GM23338 (cell line): Measurements from ENCODE around the gene NFS1. TPM values are rescaled to one million over a fixed set of nuclear protein-coding genes. Genes with fewer than 3 reads are reported as not detected.

ENCODE experiments used
- ATAC-seq: fragments of 200-7000 bp; cut with Tn5 transposase; 3 replicates; pipeline ENCODE4 v1.9.1; 2020
- DNase-seq: peaks from one replicate; pipeline ENCODE4 v3.0.0-alpha.2; 2015; ENCODE audit warnings: low spot score
- H2AFZ ChIP-seq: fragments of 200-600 bp; sonication (generic); 2 replicates; pipeline ENCODE4 v1.8.0; 2016; ENCODE audit warnings: antibody characterized with exemption, mild to moderate bottlenecking, moderate library complexity
- H3F3A ChIP-seq: fragments of 200-600 bp; sonication (generic); replicated peaks from 2 replicates; pipeline ENCODE4 v1.8.0; 2017; ENCODE audit warnings: antibody characterized with exemption, mixed run types, low read depth
- H3K27ac ChIP-seq: fragments of 200-600 bp; sonication (generic); 2 replicates; pipeline ENCODE4 v1.6.1; 2016; ENCODE audit warnings: low read depth
- H3K27me3 ChIP-seq: fragments of 200-600 bp; sonication (generic); 2 replicates; pipeline ENCODE4 v1.8.0; 2016; ENCODE audit warnings: mild to moderate bottlenecking, mixed run types, moderate library complexity; ENCODE audit not compliant: insufficient read depth
- H3K36me3 ChIP-seq: fragments of 200-600 bp; sonication (generic); 2 replicates; pipeline ENCODE4 v1.8.0; 2016; ENCODE audit warnings: mild to moderate bottlenecking; ENCODE audit not compliant: insufficient read depth
- H3K4me1 ChIP-seq: fragments of 200-600 bp; sonication (generic); 2 replicates; pipeline ENCODE4 v1.8.0; 2016; ENCODE audit warnings: mild to moderate bottlenecking, moderate library complexity; ENCODE audit not compliant: insufficient read depth
- H3K4me2 ChIP-seq: fragments of 200-600 bp; sonication (generic); 2 replicates; pipeline ENCODE4 v1.7.1; 2017; ENCODE audit warnings: mixed run types
- H3K4me3 ChIP-seq: fragments of 200-600 bp; sonication (generic); 2 replicates; pipeline ENCODE4 v1.6.1; 2016; ENCODE audit warnings: mixed run types
- H3K79me2 ChIP-seq: fragments of 200-600 bp; sonication (generic); replicated peaks from 2 replicates; pipeline ENCODE4 v1.8.0; 2017; ENCODE audit warnings: mild to moderate bottlenecking; ENCODE audit not compliant: insufficient read depth
- H3K9me2 ChIP-seq: fragments of 200-600 bp; sonication (generic); 2 replicates; pipeline ENCODE4 v1.8.0; 2017; ENCODE audit not compliant: insufficient read depth
- H4K20me1 ChIP-seq: fragments of 200-600 bp; sonication (generic); replicated peaks from 2 replicates; pipeline ENCODE4 v1.8.0; 2017; ENCODE audit warnings: mild to moderate bottlenecking; ENCODE audit not compliant: insufficient read depth
- H3K27ac Mint-ChIP-seq: 2 replicates; pipeline ENCODE4 v1.8.0; 2020; ENCODE audit warnings: inconsistent platforms, mild to moderate bottlenecking, moderate library complexity, mixed read lengths
- H3K27me3 Mint-ChIP-seq: 3 replicates; pipeline ENCODE4 v1.8.0; 2022; ENCODE audit warnings: low read depth, mild to moderate bottlenecking, moderate library complexity, mixed read lengths, inconsistent platforms; ENCODE audit not compliant: insufficient read depth, poor library complexity
- H3K36me3 Mint-ChIP-seq: 3 replicates; pipeline ENCODE4 v1.8.0; 2021; ENCODE audit warnings: low read depth, mild to moderate bottlenecking, inconsistent platforms, moderate library complexity, mixed read lengths
- H3K4me1 Mint-ChIP-seq: 3 replicates; pipeline ENCODE4 v1.8.0; 2020; ENCODE audit warnings: mild to moderate bottlenecking, inconsistent platforms, mixed read lengths
- H3K4me3 Mint-ChIP-seq: 3 replicates; pipeline ENCODE4 v1.8.0; 2021; ENCODE audit warnings: moderate library complexity, mild to moderate bottlenecking, inconsistent platforms, mixed read lengths
- H3K9me3 Mint-ChIP-seq: 3 replicates; pipeline ENCODE4 v1.8.0; 2020; ENCODE audit warnings: moderate library complexity, mild to moderate bottlenecking, inconsistent platforms, mixed read lengths
- CREB1 ChIP-seq: fragments of 250-450 bp; sonication (Bioruptor Pico); IDR thresholded peaks from 2 replicates; pipeline ENCODE4 v1.5.0; 2020; ENCODE audit warnings: low read depth, mild to moderate bottlenecking, moderate library complexity
- EZH2 ChIP-seq: fragments of 200-600 bp; sonication (generic); IDR thresholded peaks from one replicate; pipeline ENCODE4 v1.8.0; 2017; ENCODE audit warnings: antibody characterized with exemption, mild to moderate bottlenecking, low read depth; ENCODE audit not compliant: unreplicated experiment
- EZH2phosphoT487 ChIP-seq: fragments of 200-600 bp; sonication (generic); IDR thresholded peaks from one replicate; pipeline ENCODE4 v1.8.1; 2018; ENCODE audit warnings: antibody characterized with exemption; ENCODE audit not compliant: unreplicated experiment
- JUNB ChIP-seq: IDR thresholded peaks from one replicate; pipeline ENCODE4 v1.6.1; 2016; ENCODE audit warnings: antibody characterized with exemption; ENCODE audit not compliant: unreplicated experiment
- NANOG ChIP-seq: IDR thresholded peaks from 2 replicates; pipeline ENCODE4 v1.6.1; 2016; ENCODE audit warnings: antibody characterized with exemption, borderline replicate concordance
- POLR2AphosphoS5 ChIP-seq: IDR thresholded peaks from 2 replicates; pipeline ENCODE4 v1.6.1; 2016; ENCODE audit warnings: antibody characterized with exemption, low read depth
- STAT1 ChIP-seq: IDR thresholded peaks from one replicate; pipeline ENCODE4 v1.6.1; 2016; ENCODE audit warnings: antibody characterized with exemption; ENCODE audit not compliant: unreplicated experiment
- ZNF114 ChIP-seq: fragments of 250-450 bp; sonication (Bioruptor Pico); IDR thresholded peaks from 2 replicates; pipeline ENCODE4 v1.5.0; 2020; ENCODE audit warnings: mild to moderate bottlenecking, moderate library complexity
- ZNF331 ChIP-seq: fragments of 250-450 bp; sonication (Bioruptor Pico); IDR thresholded peaks from 2 replicates; pipeline ENCODE4 v1.5.0; 2020; ENCODE audit warnings: low read depth, mild to moderate bottlenecking, moderate library complexity
- polyA plus RNA-seq: library from polyadenylated mRNA; unstranded; fragments of >200 nt; fragmentation: Nextera tagmentation; extraction: Ambion mirVana; gene quantifications from 2 replicates; pipeline ENCODE4 v1.2.1, GENCODE V29; 2016
- total RNA-seq: library from RNA; depleted of rRNA; stranded (reverse); fragments of >200 nt; shearing (Covaris generic); gene quantifications from 2 replicates; pipeline ENCODE4 v1.2.3, GENCODE V29; 2014
- TF ChIP-seq, protein P1 (sequence below): fragments of 250-450 bp; sonication (Bioruptor Pico); IDR thresholded peaks from 2 replicates; pipeline ENCODE4 v1.5.0; 2020; ENCODE audit warnings: mild to moderate bottlenecking, moderate library complexity
- TF ChIP-seq, protein P2 (sequence below), 2 experiments: fragments of 200-600 bp in 1 of 2; sonication (generic) in 1 of 2; conservative IDR thresholded peaks; 2 replicates each; pipeline versions ENCODE4 v1.5.1 to v1.6.1; 2016 to 2017; ENCODE audit warnings: antibody characterized with exemption in 2 of 2, low read depth in 2 of 2, mild to moderate bottlenecking in 2 of 2, moderate library complexity in 1 of 2
- TF ChIP-seq, protein P3 (sequence below): IDR thresholded peaks from 2 replicates; pipeline ENCODE4 v1.6.1; 2016; ENCODE audit warnings: antibody characterized with exemption
- TF ChIP-seq, protein P4 (sequence below): IDR thresholded peaks from one replicate; pipeline ENCODE4 v1.6.1; 2018; ENCODE audit warnings: antibody characterized with exemption; ENCODE audit not compliant: unreplicated experiment

Gene NFS1
- total and polyA plus RNA-seq, 2 experiments from 2014 or later: 22.8 to 35.7 TPM

DNA sequence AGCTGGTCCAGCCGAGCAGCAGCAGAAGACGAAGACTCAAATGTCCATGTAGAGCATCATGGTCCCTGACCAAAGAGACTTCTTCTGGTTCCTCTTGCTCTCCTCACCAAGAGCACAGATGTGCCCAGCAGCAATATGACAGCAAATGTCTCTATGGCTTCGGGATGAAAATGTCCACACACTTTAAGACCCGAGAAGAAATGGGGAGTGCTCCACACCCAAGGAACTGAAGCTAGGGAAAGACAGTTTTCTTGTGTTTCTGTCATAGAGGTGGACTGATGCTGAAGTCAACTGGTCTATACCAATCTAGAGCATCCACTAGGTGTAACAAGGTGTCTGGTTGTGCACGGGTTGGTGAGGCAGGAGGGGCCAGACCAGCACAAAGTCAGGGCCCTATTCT is 29.9 kb downstream of the NFS1 start:
- peaks cover 9% of the 10 kb centered on the region for H3K27me3 Mint-ChIP-seq
- H3K27ac Mint-ChIP-seq: no peak overlapping the region
- H3K36me3 Mint-ChIP-seq: peaks cover 26% of the 10 kb centered on the region
- Histone ChIP-seq H2AFZ (no peak overlapping the region), H3K27ac (no peak overlapping the region), H4K20me1 (no peaks in the 10 kb centered on the region), H3K4me1 (no peaks in the 10 kb centered on the region), H3K4me3 (no peak overlapping the region), H3K36me3 (peaks cover 9% of the 10 kb centered on the region; the same call in 1 of the 2 replicates), H3K79me2 (peaks cover 5% of the 10 kb centered on the region), H3K4me2 (no peak overlapping the region), H3K27me3 (no peaks in the 10 kb centered on the region), H3K9me2 (no peaks in the 10 kb centered on the region), H3F3A (no peaks in the 10 kb centered on the region)
- H3K4me3 Mint-ChIP-seq: no peak overlapping the region
- H3K9me3 Mint-ChIP-seq: no peaks in the 10 kb centered on the region
- DNase-seq: no peak
- TF ChIP-seq EZH2 (no peak), ZNF114 (CRISPR knock-in tag) (no peak), NANOG (no peak), ZNF331 (CRISPR knock-in tag) (no peak), EZH2phosphoT487 (no peak), JUNB (no peak), POLR2AphosphoS5 (no peak), CREB1 (CRISPR knock-in tag) (no peak), STAT1 (no peak)
- TF ChIP-seq, protein P1, sequence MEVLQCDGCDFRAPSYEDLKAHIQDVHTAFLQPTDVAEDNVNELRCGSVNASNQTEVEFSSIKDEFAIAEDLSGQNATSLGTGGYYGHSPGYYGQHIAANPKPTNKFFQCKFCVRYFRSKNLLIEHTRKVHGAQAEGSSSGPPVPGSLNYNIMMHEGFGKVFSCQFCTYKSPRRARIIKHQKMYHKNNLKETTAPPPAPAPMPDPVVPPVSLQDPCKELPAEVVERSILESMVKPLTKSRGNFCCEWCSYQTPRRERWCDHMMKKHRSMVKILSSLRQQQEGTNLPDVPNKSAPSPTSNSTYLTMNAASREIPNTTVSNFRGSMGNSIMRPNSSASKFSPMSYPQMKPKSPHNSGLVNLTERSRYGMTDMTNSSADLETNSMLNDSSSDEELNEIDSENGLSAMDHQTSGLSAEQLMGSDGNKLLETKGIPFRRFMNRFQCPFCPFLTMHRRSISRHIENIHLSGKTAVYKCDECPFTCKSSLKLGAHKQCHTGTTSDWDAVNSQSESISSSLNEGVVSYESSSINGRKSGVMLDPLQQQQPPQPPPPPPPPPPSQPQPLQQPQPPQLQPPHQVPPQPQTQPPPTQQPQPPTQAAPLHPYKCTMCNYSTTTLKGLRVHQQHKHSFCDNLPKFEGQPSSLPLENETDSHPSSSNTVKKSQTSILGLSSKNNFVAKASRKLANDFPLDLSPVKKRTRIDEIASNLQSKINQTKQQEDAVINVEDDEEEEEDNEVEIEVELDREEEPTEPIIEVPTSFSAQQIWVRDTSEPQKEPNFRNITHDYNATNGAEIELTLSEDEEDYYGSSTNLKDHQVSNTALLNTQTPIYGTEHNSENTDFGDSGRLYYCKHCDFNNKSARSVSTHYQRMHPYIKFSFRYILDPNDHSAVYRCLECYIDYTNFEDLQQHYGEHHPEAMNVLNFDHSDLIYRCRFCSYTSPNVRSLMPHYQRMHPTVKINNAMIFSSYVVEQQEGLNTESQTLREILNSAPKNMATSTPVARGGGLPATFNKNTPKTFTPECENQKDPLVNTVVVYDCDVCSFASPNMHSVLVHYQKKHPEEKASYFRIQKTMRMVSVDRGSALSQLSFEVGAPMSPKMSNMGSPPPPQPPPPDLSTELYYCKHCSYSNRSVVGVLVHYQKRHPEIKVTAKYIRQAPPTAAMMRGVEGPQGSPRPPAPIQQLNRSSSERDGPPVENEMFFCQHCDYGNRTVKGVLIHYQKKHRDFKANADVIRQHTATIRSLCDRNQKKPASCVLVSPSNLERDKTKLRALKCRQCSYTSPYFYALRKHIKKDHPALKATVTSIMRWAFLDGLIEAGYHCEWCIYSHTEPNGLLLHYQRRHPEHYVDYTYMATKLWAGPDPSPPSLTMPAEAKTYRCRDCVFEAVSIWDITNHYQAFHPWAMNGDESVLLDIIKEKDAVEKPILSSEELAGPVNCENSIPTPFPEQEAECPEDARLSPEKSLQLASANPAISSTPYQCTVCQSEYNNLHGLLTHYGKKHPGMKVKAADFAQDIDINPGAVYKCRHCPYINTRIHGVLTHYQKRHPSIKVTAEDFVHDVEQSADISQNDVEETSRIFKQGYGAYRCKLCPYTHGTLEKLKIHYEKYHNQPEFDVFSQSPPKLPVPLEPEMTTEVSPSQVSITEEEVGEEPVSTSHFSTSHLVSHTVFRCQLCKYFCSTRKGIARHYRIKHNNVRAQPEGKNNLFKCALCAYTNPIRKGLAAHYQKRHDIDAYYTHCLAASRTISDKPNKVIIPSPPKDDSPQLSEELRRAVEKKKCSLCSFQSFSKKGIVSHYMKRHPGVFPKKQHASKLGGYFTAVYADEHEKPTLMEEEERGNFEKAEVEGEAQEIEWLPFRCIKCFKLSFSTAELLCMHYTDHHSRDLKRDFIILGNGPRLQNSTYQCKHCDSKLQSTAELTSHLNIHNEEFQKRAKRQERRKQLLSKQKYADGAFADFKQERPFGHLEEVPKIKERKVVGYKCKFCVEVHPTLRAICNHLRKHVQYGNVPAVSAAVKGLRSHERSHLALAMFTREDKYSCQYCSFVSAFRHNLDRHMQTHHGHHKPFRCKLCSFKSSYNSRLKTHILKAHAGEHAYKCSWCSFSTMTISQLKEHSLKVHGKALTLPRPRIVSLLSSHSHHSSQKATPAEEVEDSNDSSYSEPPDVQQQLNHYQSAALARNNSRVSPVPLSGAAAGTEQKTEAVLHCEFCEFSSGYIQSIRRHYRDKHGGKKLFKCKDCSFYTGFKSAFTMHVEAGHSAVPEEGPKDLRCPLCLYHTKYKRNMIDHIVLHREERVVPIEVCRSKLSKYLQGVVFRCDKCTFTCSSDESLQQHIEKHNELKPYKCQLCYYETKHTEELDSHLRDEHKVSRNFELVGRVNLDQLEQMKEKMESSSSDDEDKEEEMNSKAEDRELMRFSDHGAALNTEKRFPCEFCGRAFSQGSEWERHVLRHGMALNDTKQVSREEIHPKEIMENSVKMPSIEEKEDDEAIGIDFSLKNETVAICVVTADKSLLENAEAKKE: no peak
- TF ChIP-seq, protein P2, sequence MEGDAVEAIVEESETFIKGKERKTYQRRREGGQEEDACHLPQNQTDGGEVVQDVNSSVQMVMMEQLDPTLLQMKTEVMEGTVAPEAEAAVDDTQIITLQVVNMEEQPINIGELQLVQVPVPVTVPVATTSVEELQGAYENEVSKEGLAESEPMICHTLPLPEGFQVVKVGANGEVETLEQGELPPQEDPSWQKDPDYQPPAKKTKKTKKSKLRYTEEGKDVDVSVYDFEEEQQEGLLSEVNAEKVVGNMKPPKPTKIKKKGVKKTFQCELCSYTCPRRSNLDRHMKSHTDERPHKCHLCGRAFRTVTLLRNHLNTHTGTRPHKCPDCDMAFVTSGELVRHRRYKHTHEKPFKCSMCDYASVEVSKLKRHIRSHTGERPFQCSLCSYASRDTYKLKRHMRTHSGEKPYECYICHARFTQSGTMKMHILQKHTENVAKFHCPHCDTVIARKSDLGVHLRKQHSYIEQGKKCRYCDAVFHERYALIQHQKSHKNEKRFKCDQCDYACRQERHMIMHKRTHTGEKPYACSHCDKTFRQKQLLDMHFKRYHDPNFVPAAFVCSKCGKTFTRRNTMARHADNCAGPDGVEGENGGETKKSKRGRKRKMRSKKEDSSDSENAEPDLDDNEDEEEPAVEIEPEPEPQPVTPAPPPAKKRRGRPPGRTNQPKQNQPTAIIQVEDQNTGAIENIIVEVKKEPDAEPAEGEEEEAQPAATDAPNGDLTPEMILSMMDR (conservative IDR thresholded peaks at IDR 0.05; ENCODE audit: low read depth in 2 of 2): no peak
- TF ChIP-seq, protein P3, sequence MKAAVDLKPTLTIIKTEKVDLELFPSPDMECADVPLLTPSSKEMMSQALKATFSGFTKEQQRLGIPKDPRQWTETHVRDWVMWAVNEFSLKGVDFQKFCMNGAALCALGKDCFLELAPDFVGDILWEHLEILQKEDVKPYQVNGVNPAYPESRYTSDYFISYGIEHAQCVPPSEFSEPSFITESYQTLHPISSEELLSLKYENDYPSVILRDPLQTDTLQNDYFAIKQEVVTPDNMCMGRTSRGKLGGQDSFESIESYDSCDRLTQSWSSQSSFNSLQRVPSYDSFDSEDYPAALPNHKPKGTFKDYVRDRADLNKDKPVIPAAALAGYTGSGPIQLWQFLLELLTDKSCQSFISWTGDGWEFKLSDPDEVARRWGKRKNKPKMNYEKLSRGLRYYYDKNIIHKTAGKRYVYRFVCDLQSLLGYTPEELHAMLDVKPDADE: no peak
- TF ChIP-seq, protein P4, sequence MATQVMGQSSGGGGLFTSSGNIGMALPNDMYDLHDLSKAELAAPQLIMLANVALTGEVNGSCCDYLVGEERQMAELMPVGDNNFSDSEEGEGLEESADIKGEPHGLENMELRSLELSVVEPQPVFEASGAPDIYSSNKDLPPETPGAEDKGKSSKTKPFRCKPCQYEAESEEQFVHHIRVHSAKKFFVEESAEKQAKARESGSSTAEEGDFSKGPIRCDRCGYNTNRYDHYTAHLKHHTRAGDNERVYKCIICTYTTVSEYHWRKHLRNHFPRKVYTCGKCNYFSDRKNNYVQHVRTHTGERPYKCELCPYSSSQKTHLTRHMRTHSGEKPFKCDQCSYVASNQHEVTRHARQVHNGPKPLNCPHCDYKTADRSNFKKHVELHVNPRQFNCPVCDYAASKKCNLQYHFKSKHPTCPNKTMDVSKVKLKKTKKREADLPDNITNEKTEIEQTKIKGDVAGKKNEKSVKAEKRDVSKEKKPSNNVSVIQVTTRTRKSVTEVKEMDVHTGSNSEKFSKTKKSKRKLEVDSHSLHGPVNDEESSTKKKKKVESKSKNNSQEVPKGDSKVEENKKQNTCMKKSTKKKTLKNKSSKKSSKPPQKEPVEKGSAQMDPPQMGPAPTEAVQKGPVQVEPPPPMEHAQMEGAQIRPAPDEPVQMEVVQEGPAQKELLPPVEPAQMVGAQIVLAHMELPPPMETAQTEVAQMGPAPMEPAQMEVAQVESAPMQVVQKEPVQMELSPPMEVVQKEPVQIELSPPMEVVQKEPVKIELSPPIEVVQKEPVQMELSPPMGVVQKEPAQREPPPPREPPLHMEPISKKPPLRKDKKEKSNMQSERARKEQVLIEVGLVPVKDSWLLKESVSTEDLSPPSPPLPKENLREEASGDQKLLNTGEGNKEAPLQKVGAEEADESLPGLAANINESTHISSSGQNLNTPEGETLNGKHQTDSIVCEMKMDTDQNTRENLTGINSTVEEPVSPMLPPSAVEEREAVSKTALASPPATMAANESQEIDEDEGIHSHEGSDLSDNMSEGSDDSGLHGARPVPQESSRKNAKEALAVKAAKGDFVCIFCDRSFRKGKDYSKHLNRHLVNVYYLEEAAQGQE: no peak
- ATAC-seq: no peak
- H3K4me1 Mint-ChIP-seq: peaks cover 3% of the 10 kb centered on the region; the same call in 1 of the 3 replicates
